Sigmoid colon (tissue), 4 donors: ENCODE data around the gene HCN2.

Experiments
- CTCF ChIP-seq, 4 experiments: fragments of 450-650 bp in 3 of 4; fragments of 200-600 bp in 1 of 4; IDR thresholded peaks; one replicate each; pipeline ENCODE4 v1.5.1; 2016 to 2019; ENCODE audit warnings: antibody characterized with exemption in 4 of 4, mild to moderate bottlenecking in 3 of 4, moderate library complexity in 2 of 4
- EP300 ChIP-seq, 4 donors: sonication (generic); formaldehyde crosslinking; IDR thresholded peaks; one replicate each; pipeline ENCODE4 v1.6.1; 2017; ENCODE audit warnings: antibody characterized with exemption in 4 of 4
- POLR2A ChIP-seq, 2 donors: fragments of 450-650 bp; IDR thresholded peaks; one replicate each; pipeline ENCODE4 v1.6.1; 2016; ENCODE audit warnings: antibody characterized with exemption in 2 of 2, mild to moderate bottlenecking in 2 of 2, moderate library complexity in 2 of 2
- POLR2AphosphoS5 ChIP-seq, 4 donors: sonication (generic); formaldehyde crosslinking; IDR thresholded peaks; one replicate each; pipeline ENCODE4 v1.6.1; 2017; ENCODE audit warnings: antibody characterized with exemption in 4 of 4

DNA sequence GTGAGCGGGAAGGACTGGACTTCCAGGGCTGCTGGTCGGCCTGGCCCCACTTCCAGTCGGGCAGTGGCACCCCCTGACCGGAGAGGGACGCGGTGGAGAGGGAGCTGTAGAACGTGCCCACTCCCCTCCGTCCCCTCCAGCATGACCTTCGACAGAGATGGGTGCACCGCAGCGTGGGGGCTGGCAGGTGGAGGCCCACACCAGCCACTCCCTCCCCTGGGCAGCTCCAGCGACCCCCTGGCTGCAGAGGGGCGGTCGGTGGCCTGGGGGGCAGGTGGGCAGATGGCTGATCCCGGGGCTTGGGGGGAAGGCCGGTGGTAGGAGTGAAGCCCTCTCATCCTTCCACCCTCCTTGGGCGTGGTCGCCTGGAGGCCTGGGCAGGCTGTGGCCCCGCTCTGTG is 2.4 kb downstream of the HCN2 start:
- TF ChIP-seq POLR2A (IDR thresholded peaks at IDR 0.05), result no peak
- TF ChIP-seq CTCF (IDR thresholded peaks at IDR 0.05), result no peak
- no peak for TF ChIP-seq EP300 (IDR thresholded peaks at IDR 0.05)
- TF ChIP-seq POLR2AphosphoS5 (IDR thresholded peaks at IDR 0.05), result no peak
